GM06990 (cell line): ENCODE results near the gene BRIX1.
"Not testable (repeated sequence)": the region's sequence is repeated elsewhere in the genome, so short reads cannot be mapped to it uniquely, and the experiment has no call there.

Source experiments
- DNase-seq: peaks from one replicate; pipeline ENCODE4 v3.0.0-alpha.2; 2011; ENCODE audit not compliant: insufficient read length; ENCODE audit errors: extremely low read depth
- H3K27me3 ChIP-seq: replicated peaks from 2 replicates; pipeline ENCODE4 v1.6.0; 2011; ENCODE audit warnings: low read length; ENCODE audit not compliant: control insufficient read depth, insufficient read depth
- H3K36me3 ChIP-seq: 2 replicates; pipeline ENCODE4 v1.5.1; 2011; ENCODE audit warnings: low read length; ENCODE audit not compliant: control insufficient read depth, insufficient read depth
- H3K4me3 ChIP-seq: replicated peaks from 2 replicates; pipeline ENCODE4 v1.5.1; 2011; ENCODE audit warnings: low read depth, mild to moderate bottlenecking, control low read depth, low read length
- TF ChIP-seq, protein P1 (sequence below): IDR thresholded peaks from 2 replicates; pipeline ENCODE4 v1.5.1; 2011; ENCODE audit warnings: low read length, control low read depth, mild to moderate bottlenecking, inconsistent platforms; ENCODE audit not compliant: insufficient read depth, poor library complexity, severe bottlenecking

Gene BRIX1

DNA sequence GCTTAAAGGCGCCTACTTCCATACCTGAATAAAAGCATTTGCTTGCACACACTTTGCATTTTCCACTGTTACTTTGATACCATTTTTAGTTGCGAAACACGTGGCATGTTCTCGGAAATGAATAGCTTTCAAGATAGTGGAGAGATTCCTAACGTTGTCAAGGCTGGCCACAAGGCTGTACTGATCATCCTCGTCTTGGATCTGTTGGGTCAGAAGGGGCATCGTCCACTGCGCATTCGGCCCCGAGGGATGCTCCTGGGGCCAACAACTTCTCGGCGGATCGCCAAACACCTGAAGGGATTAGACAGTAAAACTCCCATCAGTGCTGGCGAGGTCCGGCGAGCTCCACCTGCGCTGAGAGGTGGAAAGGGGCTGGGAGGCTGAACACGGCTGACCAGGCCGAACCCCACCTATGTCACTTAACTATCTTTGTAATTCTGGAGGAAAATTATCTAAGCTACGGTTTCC, 806 bp upstream of the BRIX1 start:
- peak overlapping the region; percentile 95 for H3K4me3 ChIP-seq
- DNase-seq: no peak
- TF ChIP-seq, protein P1, sequence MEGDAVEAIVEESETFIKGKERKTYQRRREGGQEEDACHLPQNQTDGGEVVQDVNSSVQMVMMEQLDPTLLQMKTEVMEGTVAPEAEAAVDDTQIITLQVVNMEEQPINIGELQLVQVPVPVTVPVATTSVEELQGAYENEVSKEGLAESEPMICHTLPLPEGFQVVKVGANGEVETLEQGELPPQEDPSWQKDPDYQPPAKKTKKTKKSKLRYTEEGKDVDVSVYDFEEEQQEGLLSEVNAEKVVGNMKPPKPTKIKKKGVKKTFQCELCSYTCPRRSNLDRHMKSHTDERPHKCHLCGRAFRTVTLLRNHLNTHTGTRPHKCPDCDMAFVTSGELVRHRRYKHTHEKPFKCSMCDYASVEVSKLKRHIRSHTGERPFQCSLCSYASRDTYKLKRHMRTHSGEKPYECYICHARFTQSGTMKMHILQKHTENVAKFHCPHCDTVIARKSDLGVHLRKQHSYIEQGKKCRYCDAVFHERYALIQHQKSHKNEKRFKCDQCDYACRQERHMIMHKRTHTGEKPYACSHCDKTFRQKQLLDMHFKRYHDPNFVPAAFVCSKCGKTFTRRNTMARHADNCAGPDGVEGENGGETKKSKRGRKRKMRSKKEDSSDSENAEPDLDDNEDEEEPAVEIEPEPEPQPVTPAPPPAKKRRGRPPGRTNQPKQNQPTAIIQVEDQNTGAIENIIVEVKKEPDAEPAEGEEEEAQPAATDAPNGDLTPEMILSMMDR: no peak
- peaks cover 4% of the 10 kb centered on the region for H3K36me3 ChIP-seq
- H3K27me3 ChIP-seq: no peaks in the 10 kb centered on the region

DNA sequence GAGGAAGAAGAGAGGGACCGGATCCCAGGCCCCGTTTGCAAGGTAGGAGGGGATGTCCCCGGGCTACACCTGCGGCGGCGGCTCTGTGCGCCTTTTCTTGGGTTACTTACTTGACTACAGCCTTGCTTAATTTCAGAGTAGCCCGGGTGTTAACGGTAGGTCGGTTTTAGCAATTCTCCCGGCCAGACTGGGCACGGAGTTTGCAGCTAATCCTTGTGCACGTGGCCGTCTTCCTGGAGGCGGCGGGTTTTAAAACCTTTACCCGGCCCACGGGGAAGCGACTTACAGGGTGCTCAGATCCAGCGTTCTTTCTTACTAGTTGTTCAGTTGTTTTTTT, 313 bp downstream of the BRIX1 start:
- H3K4me3 ChIP-seq: peak overlapping the region; percentile 95
- H3K36me3 ChIP-seq: peaks cover 4% of the 10 kb centered on the region
- DNase-seq: no peak
- no peaks in the 10 kb centered on the region for H3K27me3 ChIP-seq
- TF ChIP-seq, protein P1: no peak

DNA sequence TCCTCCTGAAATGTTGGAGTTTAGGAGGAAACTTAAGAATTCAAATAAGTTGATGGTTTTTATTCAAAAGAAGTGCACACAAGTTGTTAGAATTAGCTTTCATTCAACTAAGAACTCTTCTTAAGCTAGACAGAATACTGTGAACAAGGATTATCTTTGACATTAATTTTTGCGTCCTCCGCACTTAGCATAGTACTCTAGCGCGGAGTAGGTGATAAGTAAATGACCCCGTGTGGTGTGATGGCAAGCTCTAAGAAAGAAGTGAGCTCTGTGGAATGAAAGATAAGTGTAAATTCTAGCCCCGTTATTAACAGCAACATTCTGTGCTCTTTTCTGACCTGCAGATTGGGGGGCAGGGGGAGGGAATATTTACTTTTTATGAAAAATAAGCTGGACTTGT, 1.0 kb downstream of the BRIX1 start:
- TF ChIP-seq, protein P1: no peak
- Histone ChIP-seq H3K4me3 (peak overlapping the region; percentile 95), H3K27me3 (no peaks in the 10 kb centered on the region), H3K36me3 (peaks cover 1% of the 10 kb centered on the region)
- no peak for DNase-seq

GRCh38 chr5:34918025-34918424, 2.5 kb downstream of the BRIX1 start:
- Histone ChIP-seq H3K4me3 (no peak overlapping the region; the same call in 1 of the 2 replicates), H3K27me3 (no peaks in the 10 kb centered on the region), H3K36me3 (no peaks in the 10 kb centered on the region; the same call in 1 of the 2 replicates)
- TF ChIP-seq, protein P1: no peak
- no peak for DNase-seq

DNA sequence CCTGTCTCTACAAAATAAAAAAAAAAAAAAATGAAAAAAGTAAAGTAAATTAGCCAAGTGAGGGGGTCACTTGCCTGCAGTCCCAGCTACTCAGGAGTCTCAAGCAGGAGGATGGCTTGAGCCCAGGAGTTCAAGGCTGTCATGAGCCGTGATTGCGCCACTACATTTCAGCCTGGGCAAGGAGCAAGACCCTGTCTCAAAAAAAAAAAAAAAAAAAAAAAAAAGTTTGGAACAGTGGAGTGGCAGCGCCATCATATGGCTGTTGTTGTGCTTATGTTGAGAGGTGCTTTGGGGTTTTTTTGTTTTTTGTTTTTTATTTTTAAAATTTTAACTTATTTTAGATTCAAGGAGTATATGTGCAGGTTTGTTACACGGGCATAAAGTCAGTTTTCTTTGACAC, 3.6 kb downstream of the BRIX1 start:
- Histone ChIP-seq H3K27me3 (no peaks in the 10 kb centered on the region), H3K36me3 (no peaks in the 10 kb centered on the region; the same call in none of the 2 replicates), H3K4me3 (no peak overlapping the region)
- TF ChIP-seq, protein P1: peak; percentile 25
- DNase-seq: no peak

DNA sequence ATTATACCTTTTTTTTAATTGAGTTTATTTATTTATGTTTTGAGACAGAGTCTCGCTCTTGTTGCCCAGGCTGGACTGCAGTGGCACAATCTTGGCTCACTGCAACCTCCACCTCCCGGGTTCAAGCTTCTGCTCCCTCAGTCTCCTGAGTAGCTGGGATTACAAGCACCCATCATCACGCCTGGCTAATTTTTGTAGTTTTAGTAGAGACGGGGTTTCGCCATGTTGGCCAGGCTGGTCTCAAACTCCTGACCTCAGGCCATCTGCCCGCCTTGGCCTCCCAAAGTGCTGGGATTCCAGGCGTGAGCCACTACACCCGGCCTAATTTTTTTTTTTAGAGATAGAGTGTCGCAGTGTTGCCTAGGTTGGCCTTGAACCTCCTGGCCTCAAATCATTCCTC, 7.7 kb downstream of the BRIX1 start:
- not testable (repeated sequence) for H3K36me3 ChIP-seq, H3K4me3 ChIP-seq, DNase-seq, H3K27me3 ChIP-seq
